ENCODE results near the gene DDC.

The DDC gene

DNA sequence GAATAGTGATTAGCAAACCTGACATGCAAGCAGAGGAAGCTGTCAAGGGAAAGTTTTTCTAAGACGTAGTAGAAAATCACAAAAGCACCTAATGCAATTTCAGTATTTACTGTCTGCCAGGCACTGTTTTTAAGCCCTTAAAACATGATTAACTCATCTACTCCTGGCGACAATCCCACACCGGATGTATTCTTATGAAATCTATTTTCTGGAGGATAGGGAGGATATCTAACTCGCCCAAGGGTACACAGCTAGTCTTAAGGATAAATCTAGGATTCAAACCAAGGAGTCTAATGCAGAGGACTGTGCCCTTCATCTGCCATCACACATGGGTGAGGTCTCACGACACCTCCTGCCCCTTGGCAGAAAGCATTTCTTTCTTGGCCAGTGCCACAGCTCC, 67.2 kb downstream of the DDC start:
- DNase-seq (ENCODE audit: low read depth): no peak
- no peak overlapping the region for H3K4me3 ChIP-seq (ENCODE audit: low read depth, low read length)
- TF ChIP-seq, protein P1, sequence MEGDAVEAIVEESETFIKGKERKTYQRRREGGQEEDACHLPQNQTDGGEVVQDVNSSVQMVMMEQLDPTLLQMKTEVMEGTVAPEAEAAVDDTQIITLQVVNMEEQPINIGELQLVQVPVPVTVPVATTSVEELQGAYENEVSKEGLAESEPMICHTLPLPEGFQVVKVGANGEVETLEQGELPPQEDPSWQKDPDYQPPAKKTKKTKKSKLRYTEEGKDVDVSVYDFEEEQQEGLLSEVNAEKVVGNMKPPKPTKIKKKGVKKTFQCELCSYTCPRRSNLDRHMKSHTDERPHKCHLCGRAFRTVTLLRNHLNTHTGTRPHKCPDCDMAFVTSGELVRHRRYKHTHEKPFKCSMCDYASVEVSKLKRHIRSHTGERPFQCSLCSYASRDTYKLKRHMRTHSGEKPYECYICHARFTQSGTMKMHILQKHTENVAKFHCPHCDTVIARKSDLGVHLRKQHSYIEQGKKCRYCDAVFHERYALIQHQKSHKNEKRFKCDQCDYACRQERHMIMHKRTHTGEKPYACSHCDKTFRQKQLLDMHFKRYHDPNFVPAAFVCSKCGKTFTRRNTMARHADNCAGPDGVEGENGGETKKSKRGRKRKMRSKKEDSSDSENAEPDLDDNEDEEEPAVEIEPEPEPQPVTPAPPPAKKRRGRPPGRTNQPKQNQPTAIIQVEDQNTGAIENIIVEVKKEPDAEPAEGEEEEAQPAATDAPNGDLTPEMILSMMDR (IDR thresholded peaks at IDR 0.05; ENCODE audit: low read depth, low read length, missing control alignments): no peak
- in situ Hi-C loops (cut with HindIII; ENCODE audit: low sequenced_read_pairs): loop anchor here (25.0 kb wide), 1 partner anchor 639 kb away; no protein-coding TSS in a partner anchor

DNA sequence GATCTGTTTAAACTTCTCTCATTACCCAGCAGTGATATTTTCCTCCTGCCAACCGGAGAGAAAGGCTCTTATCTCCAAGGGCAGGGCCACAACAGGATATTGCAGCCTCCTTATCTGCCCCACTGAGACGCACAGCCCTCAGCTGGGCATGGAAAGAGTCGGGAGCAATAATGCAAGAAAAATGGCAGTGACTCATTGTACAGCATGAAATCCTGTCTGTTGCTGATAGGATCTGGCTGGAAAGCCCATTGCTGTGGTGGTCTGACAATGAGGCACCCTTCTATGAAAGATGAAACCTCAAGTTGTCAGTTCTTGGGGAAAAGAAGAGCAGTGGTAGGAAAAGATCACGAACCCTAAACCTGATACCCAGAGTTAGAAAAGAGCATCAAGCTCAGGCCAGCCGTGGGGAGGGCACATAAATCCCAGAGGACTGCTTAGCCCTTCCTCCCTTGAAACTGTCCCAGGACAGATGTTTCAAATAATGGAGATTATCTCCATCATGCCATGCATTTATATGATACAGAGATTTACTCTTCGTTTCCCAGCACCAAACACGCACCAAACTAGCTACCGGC, 68.0 kb downstream of the DDC start:
- in situ Hi-C loops (cut with HindIII; ENCODE audit: low sequenced_read_pairs): loop anchor here (25.0 kb wide), 1 partner anchor 640 kb away; no protein-coding TSS in a partner anchor
- H3K4me3 ChIP-seq (ENCODE audit: low read depth, low read length): no peak overlapping the region
- TF ChIP-seq, protein P1 (IDR thresholded peaks at IDR 0.05; ENCODE audit: low read depth, low read length, missing control alignments): no peak
- no peak for DNase-seq (ENCODE audit: low read depth)

DNA sequence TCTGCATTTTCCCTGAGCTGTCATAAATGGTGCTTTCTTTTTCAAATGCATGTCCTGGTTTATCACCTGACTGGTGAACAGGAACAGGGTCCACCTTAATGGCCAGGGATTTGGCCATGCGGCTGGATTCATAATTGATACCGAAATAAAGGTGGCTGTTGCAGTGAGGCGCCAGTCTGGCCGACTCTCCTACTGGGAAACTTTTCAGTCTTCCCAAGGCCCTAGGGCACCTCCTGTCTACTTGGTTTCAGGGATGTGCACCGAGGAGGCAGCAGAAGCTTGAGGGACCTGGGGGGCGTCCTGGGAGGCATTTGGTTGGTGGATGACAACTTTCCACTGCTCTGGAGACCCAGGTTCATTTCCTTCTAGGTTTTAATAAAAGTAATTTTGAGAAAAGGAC, 68.6 kb downstream of the DDC start:
- in situ Hi-C loops (cut with HindIII; ENCODE audit: low sequenced_read_pairs): loop anchor here (25.0 kb wide), 1 partner anchor 641 kb away; no protein-coding TSS in a partner anchor
- no peak for DNase-seq (ENCODE audit: low read depth)
- TF ChIP-seq, protein P1 (IDR thresholded peaks at IDR 0.05; ENCODE audit: low read depth, low read length, missing control alignments): no peak
- no peak overlapping the region for H3K4me3 ChIP-seq (ENCODE audit: low read depth, low read length)

DNA sequence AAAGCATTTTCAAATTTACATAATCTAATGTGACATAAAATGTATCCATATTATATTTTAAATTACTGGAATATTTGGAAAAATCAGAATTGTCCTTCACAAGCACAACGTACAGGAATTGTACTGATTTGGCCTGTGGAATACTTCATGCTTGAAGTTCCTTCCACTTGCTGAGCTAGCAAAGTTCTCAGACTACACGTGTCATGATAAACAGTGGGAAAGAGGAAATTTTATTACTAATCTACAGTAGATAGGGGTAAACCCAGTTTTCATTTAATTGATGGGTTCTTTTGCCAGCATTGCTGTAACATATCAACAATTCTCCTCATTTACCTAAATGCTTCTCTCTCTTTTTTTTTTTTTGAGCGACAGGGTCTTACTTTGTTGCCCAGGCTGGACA, 69.5 kb downstream of the DDC start:
- DNase-seq (ENCODE audit: low read depth): no peak
- TF ChIP-seq, protein P1 (IDR thresholded peaks at IDR 0.05; ENCODE audit: low read depth, low read length, missing control alignments): no peak
- no peak overlapping the region for H3K4me3 ChIP-seq (ENCODE audit: low read depth, low read length)
- in situ Hi-C loops (cut with HindIII; ENCODE audit: low sequenced_read_pairs): loop anchor here (25.0 kb wide), 1 partner anchor 642 kb away; no protein-coding TSS in a partner anchor

DNA sequence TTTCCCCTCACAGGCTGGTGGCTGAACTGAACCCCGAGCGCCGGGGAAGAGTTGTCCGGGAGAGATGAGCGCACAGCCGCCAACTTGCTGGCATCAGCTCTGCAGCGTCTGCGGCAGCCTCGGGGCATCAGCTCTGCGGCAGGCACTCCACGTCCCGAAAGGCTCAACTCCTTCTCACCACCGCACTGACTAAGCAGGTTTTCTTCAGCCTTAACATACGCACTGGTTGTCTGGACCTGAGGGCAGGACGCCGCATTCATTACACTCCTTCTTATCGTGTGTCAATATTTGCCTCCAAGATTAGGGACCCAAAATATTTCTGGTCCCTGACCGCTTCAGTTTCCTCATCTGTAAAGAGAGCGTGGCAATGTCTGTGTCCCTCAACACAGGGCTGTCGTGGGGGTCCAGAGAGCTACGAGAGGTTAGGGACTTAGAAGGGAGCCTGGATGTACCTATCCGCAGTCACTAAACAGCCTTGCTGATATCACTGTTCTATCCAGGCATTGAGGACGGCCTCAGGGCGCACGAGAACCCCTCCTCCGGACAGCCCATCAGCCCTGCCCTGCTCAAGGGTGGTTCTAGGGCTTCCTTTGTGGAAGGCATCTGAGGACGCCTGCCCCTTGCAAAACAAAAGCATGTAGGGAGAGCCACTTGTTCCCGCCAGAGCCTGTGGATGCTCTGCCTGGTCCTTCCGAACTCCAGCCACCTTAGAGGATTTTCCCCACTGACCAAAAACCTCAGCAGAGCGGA, 72.3 kb downstream of the DDC start:
- in situ Hi-C loops (cut with HindIII; ENCODE audit: low sequenced_read_pairs): loop anchor here (25.0 kb wide), 1 partner anchor 644 kb away; no protein-coding TSS in a partner anchor
- H3K4me3 ChIP-seq (ENCODE audit: low read depth, low read length): no peak overlapping the region
- TF ChIP-seq, protein P1 (IDR thresholded peaks at IDR 0.05; ENCODE audit: low read depth, low read length, missing control alignments): no peak
- no peak for DNase-seq (ENCODE audit: low read depth)

DNA sequence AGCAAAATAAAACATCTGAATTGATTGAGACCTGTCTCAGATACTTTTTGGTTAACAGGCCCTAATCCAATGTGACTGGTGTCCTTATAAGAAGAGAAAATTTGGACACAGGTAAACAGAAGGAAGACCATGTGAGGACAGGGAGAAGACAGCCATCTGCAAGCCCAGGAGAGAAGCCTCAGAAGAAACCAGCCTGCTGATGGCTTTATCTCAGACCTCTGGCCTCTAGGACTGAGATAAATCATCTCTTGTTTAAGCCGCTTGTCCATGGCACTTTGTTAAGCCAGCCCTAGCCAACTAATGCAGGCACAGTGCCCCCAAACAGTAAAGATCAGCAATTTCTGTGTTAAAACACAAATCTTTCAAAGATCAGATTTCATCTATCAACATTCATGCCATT, 73.3 kb downstream of the DDC start:
- H3K4me3 ChIP-seq (ENCODE audit: low read depth, low read length): no peak overlapping the region
- DNase-seq (ENCODE audit: low read depth): no peak
- in situ Hi-C loops (cut with HindIII; ENCODE audit: low sequenced_read_pairs): loop anchor here (25.0 kb wide), 1 partner anchor 645 kb away; no protein-coding TSS in a partner anchor
- TF ChIP-seq, protein P1 (IDR thresholded peaks at IDR 0.05; ENCODE audit: low read depth, low read length, missing control alignments): no peak
